Effector memory CD4-positive, alpha-beta T cell (primary cell): ENCODE data around the gene SCAANT1.

Source experiments
- DNase-seq, 3 donors: peaks; one replicate each; pipeline ENCODE4 v3.0.0-alpha.2; 2020
- H3K27ac ChIP-seq: 2 replicates; pipeline ENCODE4 v1.7.0; 2013; ENCODE audit warnings: mild to moderate bottlenecking, low read length, moderate library complexity; ENCODE audit not compliant: insufficient read depth, poor library complexity, severe bottlenecking
- H3K27me3 ChIP-seq: replicated peaks from 2 replicates; pipeline ENCODE4 v1.7.0; 2013; ENCODE audit warnings: mild to moderate bottlenecking, low read length; ENCODE audit not compliant: insufficient read depth, control insufficient read depth, poor library complexity, severe bottlenecking
- H3K36me3 ChIP-seq: 2 replicates; pipeline ENCODE4 v1.7.0; 2013; ENCODE audit warnings: mild to moderate bottlenecking, low read length, moderate library complexity; ENCODE audit not compliant: control insufficient read depth, insufficient read depth
- H3K4me1 ChIP-seq: 2 replicates; pipeline ENCODE4 v1.7.0; 2013; ENCODE audit warnings: low read length, mild to moderate bottlenecking; ENCODE audit not compliant: control insufficient read depth, insufficient read depth, poor library complexity, severe bottlenecking
- H3K4me3 ChIP-seq: 2 replicates; pipeline ENCODE4 v1.7.0; 2013; ENCODE audit warnings: low read length, low read depth, mild to moderate bottlenecking; ENCODE audit not compliant: insufficient read depth, poor library complexity, severe bottlenecking
- H3K9me3 ChIP-seq: 2 replicates; pipeline ENCODE4 v1.7.0; 2013; ENCODE audit warnings: mild to moderate bottlenecking, low read length, moderate library complexity; ENCODE audit not compliant: control insufficient read depth

Gene SCAANT1

DNA sequence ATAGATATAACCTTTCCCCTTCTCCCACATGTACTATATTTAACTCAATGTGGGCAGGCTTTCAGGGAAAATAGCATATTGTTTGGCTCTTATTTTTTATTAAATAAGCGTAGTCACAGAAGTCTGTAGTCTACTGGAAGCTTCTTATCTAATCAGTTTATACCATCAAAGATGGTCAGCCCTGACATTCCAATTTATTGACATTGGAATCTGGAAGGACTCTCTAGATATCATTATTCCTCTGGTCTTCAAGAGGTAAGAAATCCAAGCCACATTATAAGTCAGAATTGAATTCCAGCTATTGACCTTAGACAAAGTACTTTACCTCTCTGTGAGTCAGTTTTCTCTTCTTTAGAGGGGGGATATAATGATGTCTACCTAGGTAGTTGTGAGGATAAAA, 38.5 kb upstream of the SCAANT1 start:
- no peak for DNase-seq
- H3K27ac ChIP-seq, result no peak overlapping the region
- peaks cover 4% of the 10 kb centered on the region for H3K36me3 ChIP-seq
- peaks cover 12% of the 10 kb centered on the region for H3K4me1 ChIP-seq
- H3K4me3 ChIP-seq, result no peak overlapping the region
- H3K27me3 ChIP-seq, result no peaks in the 10 kb centered on the region
- no peaks in the 10 kb centered on the region for H3K9me3 ChIP-seq

DNA sequence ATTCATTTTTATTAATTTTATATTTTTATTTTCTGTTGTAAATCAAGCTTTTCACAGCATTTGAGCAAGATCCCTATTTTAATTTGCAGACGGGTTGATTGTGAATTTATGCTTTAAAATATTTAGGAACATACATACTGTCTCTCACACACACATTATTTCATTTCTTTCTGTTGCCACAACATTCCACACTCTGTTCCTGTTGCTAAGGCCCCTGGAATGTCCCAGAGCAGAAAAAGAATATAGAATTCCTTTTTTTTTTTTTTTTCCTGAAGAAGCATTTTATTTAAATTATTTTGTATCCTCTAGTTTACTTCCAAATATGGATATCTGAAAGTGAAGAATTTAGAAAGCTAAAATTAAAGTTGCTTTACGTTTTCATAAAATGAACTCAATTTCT, 36.8 kb upstream of the SCAANT1 start:
- no peak for DNase-seq
- H3K4me3 ChIP-seq, result no peak overlapping the region
- H3K9me3 ChIP-seq, result no peaks in the 10 kb centered on the region
- H3K27ac ChIP-seq, result no peak overlapping the region
- H3K27me3 ChIP-seq, result no peaks in the 10 kb centered on the region
- H3K4me1 ChIP-seq, result peaks cover 12% of the 10 kb centered on the region
- no peaks in the 10 kb centered on the region for H3K36me3 ChIP-seq

DNA sequence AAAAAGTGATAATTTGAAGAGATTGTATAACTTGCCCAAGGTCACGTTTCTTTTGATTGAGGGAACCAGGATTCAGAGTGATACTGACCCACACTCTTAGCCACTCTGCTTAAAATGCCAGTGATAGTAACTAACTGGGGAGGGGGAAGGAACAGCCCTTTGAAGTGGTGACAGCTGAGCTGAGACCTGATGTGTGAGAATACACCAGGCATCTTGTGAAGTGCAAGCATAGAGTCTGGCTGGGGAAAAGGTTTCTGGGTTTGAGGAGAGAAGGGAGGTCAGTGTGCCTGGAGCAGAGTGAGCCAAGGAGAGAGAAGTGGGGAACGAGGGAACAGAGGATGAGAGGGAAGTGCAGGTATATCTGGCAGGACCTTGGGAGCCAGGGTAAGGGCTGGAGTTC, 35.4 kb upstream of the SCAANT1 start:
- no peaks in the 10 kb centered on the region for H3K27me3 ChIP-seq
- H3K27ac ChIP-seq, result no peak overlapping the region
- no peaks in the 10 kb centered on the region for H3K36me3 ChIP-seq
- H3K4me1 ChIP-seq, result peaks cover 12% of the 10 kb centered on the region
- H3K9me3 ChIP-seq, result no peaks in the 10 kb centered on the region
- DNase-seq, result no peak
- no peak overlapping the region for H3K4me3 ChIP-seq

DNA sequence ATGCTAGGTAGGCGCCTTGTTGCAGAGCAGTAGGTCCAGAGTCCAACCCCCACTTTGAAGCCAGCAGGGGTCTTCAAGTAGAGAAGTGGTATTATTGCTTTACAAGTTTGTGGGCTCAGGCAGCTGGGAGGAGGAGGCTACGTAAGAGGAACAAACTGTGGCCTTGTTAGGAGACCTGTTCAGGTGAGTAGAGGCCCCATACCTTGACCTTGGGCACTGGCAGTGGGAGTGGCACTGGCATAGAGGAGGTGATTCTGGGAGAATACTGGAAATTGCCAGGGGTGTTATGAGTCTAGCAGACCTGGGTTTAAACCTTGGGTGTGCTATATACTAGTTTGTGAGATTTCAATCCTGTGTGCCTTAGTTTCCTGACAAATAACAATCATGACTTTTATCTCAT, 34.6 kb upstream of the SCAANT1 start:
- H3K36me3 ChIP-seq, result no peaks in the 10 kb centered on the region
- peaks cover 12% of the 10 kb centered on the region for H3K4me1 ChIP-seq
- no peak overlapping the region for H3K27ac ChIP-seq
- H3K4me3 ChIP-seq, result no peak overlapping the region
- no peaks in the 10 kb centered on the region for H3K27me3 ChIP-seq
- DNase-seq, result no peak
- H3K9me3 ChIP-seq, result no peaks in the 10 kb centered on the region

DNA sequence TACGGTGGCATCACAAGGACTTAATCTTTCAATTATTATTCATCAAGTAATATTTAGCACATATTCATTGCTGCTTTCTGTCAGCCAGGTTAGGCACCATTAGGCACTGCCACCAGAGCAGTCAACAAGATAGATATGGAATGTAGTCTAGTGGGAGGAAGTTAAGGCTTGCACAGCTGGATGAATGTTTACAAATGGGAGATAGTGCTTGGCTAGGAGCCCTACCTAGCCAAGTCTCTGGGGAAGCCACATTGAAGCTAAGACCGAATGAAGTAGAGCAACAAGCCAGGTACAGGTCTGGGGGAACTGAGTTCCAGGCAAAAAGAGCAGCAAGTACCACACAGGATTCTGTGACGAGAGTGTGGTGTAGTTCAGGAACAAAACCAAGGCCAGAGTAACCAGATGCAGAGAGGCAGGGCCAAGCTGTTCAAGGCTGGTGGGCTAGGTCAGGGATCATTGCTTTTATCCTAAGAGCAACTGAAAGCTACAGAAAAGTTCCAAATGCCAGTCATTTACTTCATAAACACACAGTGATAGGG, 33.4 kb upstream of the SCAANT1 start:
- no peak for DNase-seq
- peaks cover 3% of the 10 kb centered on the region for H3K36me3 ChIP-seq
- peaks cover 9% of the 10 kb centered on the region for H3K4me1 ChIP-seq
- H3K4me3 ChIP-seq, result no peak overlapping the region
- H3K27me3 ChIP-seq, result no peaks in the 10 kb centered on the region
- H3K27ac ChIP-seq, result no peak overlapping the region
- H3K9me3 ChIP-seq, result no peaks in the 10 kb centered on the region

DNA sequence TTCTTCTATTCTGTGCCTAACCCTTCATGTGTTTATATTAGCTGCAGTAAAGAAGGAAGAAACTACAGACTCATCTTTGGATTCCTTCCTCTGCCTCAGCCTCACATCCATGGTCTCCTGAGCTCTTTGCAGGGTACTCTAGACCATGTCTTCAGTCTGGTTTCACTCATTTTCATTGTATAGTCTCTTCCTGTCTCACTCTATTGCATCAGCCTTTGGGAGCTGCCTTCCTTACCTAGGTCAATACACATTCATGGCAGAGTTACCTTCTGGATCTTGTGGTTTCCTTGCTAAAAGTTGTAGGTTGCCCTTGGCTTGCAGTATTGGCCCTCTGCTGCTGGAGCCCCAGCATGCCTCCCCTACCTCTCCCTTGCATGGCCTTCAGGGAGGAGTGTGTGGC, 31.5 kb upstream of the SCAANT1 start:
- Histone ChIP-seq H3K27me3 (no peaks in the 10 kb centered on the region), H3K4me3 (no peak overlapping the region), H3K27ac (no peak overlapping the region), H3K9me3 (no peaks in the 10 kb centered on the region), H3K4me1 (peaks cover 5% of the 10 kb centered on the region), H3K36me3 (peaks cover 6% of the 10 kb centered on the region)
- DNase-seq, result no peak

DNA sequence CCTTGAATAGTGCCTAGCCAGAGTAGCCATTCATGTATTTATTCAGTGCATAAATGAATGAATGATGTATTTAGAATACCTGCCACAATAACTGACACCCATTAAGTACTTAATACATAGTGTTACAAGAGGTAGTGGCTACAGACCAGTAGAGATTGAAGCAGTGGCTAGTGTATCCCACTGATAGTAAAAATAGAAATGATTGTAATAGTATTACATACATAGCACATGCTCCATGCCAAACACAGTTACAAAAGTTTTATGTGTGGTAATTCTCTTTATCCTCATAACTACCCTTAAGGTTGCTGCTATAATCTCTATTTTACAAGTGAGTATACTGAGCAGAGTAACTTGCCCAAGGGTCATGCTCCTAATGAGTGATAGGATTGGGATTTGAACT, 30.3 kb upstream of the SCAANT1 start:
- H3K27me3 ChIP-seq, result no peaks in the 10 kb centered on the region
- H3K36me3 ChIP-seq, result peaks cover 6% of the 10 kb centered on the region
- no peak overlapping the region for H3K27ac ChIP-seq
- H3K9me3 ChIP-seq, result no peaks in the 10 kb centered on the region
- DNase-seq, result no peak
- H3K4me3 ChIP-seq, result no peak overlapping the region
- peaks cover 4% of the 10 kb centered on the region for H3K4me1 ChIP-seq

DNA sequence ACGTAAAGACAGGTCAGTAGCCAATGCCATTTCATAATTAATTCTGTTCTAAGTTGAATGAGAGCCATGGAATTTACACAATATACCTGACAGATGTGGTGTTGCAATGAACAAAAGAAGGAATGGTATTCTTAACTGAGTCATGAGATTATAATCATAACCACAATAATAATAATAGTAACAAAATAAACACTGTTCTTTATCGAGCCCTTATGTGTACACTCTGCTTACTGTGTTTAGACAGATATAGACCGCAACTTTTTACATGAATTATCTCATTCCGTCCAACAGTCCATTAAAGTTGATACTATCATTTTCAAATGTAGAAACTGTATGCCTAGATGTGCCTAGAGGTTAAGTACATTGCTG, 28.2 kb upstream of the SCAANT1 start:
- DNase-seq, result no peak
- no peaks in the 10 kb centered on the region for H3K9me3 ChIP-seq

DNA sequence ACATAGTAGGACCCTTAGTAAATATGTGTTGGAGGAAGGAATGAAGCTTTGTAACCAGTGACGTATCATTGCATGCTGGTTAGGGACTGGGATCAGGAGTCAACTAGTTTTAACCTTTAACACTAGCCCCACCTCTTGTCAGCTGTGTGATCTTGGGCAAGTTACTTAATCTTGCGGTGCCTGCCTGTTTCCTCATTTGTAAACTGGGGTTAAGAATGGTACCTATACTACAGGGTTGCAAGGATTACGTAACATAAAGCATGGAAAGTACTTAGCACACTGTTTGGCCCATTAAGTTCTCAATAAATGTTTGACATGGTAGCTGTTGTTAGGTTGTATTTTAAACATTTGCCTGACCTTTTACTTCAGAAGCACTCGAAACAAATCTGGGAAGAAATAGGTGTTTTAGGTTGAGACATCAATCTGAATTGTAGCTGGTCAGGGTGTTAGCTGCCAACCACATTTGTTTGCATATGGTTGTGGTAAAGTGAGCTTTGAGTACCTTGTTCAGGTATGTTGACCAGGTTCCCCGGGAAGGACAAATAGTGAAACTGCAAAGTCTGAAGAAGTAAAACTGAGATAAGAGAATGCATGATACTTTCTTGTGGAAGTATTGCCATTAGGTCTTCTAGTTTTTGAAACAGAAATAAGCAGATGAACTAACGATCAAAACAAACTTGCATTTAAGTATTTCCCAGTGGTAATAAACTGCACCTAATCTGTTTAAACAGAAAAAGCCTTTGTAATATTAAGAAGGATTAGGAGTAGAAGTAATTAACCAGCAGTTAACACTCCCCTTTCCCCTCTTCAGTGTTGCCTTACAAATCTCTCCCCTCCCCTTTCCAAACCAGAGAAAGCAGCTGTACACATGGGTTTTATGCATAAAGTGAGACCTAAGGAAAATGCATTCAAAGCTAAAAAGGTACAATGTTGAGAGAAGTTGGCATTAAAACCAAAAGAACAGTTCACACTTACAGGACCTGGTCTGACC, 25.8 kb upstream of the SCAANT1 start:
- no peak overlapping the region for H3K27ac ChIP-seq
- no peak for DNase-seq
- H3K4me1 ChIP-seq, result peaks cover 7% of the 10 kb centered on the region

More for the DNA sequence above, 28.2 kb upstream of the SCAANT1 start:
- H3K36me3 ChIP-seq, result peaks cover 6% of the 10 kb centered on the region
- H3K27me3 ChIP-seq, result no peaks in the 10 kb centered on the region
- no peak overlapping the region for H3K4me3 ChIP-seq
- no peaks in the 10 kb centered on the region for H3K4me1 ChIP-seq
- H3K27ac ChIP-seq, result no peak overlapping the region

DNA sequence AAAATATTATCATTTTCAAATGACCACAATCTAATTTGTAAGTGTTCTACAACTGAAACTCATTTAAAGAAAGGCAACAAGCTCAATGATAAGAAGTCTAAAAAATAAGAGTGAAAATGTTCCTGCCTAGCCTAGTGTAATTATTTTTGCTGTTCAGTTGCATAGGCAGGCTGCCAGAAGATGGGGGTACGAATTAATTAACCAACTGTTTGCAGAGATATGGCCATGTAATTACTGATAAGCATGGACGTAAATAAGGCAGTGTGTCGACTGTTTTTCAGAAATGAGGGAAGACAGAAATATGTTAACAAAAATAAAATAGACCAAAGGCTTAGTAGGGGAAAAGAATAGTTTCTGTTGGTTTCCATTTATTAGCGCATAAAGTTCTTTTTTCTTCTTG, 24.7 kb upstream of the SCAANT1 start:
- Histone ChIP-seq H3K4me1 (peaks cover 7% of the 10 kb centered on the region), H3K27me3 (no peaks in the 10 kb centered on the region), H3K36me3 (peaks cover 6% of the 10 kb centered on the region), H3K27ac (no peak overlapping the region), H3K4me3 (no peak overlapping the region), H3K9me3 (no peaks in the 10 kb centered on the region)
- no peak for DNase-seq

More for the DNA sequence above, 25.8 kb upstream of the SCAANT1 start:
- H3K9me3 ChIP-seq, result no peaks in the 10 kb centered on the region
- no peaks in the 10 kb centered on the region for H3K27me3 ChIP-seq
- H3K36me3 ChIP-seq, result peaks cover 6% of the 10 kb centered on the region
- H3K4me3 ChIP-seq, result no peak overlapping the region
